Endothelial cell of hepatic sinusoid (primary cell): ENCODE data around the gene MPP4.

ENCODE experiments used
- in situ Hi-C: cut with HindIII; loops from 2 replicates; pipeline ENCODE4 v1.10.0; 2017; ENCODE audit warnings: low sequenced_read_pairs

The MPP4 gene

DNA sequence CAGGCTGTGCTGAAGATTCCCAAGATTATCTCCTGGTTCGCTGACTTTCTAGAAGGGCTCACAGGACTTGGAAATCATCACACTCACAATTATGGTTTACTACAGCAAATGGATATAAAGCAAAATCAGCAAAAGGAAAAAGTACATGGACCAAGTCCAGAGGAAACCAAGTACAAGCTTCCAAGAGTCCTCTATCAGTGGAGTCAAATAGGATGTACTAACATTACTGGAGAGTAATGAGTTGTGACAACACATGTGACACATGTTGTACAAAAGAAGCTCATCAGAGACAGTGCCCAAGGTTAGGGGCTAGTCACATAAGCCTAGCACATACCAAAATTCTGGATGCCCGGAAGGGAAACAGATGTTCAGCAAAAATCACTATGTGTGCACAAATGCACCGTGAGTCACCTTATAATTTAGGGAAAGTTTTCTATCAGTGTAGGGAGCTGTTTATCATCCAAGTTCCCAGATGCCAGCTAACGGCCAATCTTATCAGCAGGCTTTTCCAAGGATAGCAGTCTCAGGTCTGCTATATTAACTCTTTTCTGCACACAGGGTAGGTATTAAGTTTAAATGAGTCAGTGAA, 64.7 kb downstream of the MPP4 start:
- in situ Hi-C loops: no loop called here

DNA sequence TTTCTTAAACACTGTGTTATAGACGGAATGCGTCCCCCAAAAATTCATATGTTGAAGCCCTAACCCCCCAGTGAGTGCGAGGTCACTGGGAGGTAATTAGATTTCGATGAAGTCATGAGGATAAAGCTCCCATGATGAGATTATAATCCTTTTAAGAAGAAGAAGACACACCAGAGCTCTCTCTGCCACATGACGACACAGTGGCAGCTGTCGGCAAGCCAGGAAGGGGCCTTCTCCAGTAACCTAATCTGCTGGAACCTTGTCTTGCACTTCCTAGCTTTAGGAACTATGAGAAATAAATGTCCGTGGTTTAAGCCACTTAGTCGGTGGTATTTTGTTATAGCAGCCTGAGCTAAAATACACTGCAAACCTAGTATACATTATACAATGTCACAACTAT, 67.4 kb downstream of the MPP4 start:
- in situ Hi-C loops: no loop called here

DNA sequence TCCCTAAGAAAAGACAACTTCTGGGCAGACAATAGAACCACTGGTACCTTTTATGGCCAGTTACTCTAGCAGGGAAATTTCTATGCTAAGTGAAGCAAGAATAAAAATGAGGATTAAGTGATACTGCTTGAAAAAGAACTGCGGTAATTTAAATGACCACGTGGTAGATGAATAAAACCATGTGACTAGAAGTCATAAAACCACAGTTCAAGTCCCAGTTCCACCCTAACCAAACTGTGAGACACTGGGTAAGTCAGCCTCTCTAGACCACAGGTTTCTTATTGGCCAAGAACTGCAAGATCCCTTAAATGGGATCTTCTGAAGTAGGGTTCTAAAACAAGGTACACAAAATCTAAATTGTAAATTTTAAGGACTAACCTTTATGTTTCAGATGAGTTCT, 67.9 kb downstream of the MPP4 start:
- in situ Hi-C loops: no loop called here

DNA sequence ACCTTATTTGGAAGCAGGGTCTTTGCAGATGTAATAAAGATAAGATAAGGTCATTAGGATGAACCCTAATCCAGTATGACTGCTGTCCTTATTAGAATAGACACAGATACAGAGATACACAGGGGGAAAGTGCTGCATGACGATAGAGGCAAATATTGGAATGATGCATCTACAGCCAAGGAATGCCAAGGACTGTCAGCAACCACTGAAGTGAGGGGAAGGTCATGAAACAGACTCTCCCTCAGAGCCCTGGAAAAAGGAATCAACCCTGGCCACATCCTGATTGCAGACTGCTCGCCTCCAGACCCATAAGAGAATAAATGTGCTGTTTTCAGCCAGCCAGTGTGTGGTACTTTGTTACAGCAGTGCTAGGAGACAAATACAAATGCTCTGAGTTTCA, 69.9 kb downstream of the MPP4 start:
- in situ Hi-C loops: no loop called here

DNA sequence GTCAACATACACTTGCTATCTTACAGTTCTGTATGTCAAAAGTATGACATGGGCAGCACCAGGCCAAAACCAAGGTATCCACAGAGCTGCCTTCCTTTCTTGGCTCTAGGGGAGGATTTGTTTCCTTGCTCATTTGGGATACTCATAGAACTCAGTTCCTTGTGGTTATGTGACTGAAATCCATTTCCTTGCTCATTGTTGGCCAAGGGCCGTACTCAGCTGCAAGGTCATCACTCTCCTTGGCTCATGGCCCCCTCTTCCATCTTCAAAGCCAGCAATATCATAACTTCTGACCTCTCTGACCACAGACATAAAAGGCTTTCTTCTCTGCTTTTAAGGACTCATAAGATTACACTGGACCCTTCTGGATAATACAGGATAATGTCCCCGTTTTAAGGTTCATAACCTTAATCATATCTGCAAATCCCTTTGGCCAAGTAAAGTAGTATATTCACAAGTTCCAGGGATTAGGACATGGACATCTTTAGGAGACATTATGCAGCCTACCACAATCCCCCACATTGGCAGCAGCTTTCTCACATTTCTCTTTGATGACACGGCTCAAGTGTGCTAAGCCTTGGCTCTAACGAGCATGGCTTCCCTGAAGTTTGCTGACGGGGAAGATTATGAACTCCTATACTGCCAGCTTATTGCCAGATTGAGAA, 76.0 kb downstream of the MPP4 start:
- in situ Hi-C loops: no loop called here

DNA sequence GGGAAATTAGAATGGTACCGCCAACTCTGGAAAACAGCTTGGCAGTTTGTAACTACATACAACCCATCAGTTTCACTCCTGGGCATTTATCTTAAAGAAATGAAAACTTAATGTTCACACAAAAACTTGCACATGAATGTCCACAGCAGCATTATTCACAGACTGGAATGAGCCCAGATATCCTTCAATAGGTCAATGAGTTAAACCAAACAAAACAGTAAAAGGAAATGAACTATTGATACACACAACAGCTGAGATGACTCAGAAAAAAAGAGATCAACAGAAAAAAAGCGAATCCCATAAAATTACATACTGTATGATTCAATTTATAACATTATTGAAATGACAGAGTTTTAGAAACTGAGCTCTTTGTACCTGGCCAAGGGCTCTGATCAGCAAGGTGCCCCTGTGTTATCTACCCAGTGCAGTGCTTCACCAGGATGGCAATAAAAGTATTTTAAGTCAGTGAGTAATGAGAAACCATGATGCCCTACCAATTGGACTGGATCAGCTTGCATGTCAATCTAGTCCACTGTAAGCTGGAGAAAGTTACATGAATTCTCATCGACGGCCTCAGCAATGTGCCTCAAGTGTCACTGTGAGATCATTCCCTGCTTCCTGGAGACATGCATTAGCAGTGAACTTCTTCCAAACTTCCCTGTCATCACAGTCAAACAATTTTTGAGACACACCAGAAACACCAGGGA, 77.0 kb downstream of the MPP4 start:
- in situ Hi-C loops: no loop called here

DNA sequence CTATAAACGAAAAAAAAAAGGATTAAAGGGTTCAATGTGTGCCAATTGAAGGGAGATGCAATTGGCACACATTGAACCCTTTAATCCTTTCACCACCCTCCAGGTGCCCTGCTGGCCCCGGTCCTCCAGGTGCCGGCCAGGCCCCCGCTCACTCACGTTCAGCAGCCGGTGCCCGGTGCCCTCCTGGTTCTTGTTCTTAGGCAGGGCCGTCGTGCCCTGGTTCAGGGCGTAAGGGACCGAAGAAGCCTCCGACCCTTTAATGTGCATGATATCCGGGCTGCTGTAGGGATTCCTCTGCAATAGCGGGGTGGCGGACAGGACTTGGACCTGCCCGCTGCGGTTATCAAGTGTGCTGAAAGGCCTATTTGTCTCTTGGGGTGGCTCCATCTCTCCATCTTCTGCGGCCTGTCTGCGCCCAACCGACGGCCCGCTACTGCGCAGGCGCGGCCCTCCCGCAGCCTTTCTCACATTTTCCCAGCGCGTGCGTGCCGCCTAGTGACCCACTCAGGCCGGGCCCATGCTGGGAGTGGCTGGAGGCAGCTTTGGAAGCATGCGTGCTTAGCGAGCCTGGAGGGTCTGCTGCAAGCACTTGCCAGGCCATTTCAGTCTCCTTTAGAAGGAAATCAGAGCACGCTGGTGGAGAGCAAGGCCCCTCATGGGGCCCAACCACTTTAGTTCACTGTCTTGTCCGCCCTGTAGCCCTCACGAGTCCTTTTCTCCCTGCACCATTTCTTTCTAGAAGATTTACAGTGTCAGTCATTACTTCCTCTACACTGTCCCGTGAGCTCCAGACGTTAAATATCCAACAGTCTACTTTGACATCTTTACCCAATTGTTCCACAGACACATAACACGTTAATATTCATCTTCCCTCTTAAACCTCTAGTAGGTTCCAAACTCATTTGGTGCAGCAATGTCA, 79.4 kb downstream of the MPP4 start:
- in situ Hi-C loops: no loop called here

DNA sequence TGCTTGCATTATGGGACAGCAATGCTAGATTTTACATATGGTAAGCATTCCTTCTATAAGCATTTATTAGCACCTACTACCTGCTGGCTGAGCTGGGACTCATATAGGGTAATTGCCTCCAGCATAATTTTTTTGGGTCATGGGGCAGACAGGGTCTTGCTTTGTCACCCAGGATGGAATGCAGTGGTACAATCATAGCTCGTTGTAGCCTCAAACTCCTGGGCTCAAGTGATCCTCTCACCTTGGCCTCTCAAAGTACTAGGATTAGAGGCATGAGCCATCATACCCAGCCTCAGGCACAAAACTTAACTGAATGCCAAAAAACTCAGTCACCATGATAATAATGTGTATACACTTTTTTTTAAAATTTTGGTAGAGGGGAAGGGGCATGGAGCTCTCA, 90.4 kb downstream of the MPP4 start:
- in situ Hi-C loops: no loop called here

DNA sequence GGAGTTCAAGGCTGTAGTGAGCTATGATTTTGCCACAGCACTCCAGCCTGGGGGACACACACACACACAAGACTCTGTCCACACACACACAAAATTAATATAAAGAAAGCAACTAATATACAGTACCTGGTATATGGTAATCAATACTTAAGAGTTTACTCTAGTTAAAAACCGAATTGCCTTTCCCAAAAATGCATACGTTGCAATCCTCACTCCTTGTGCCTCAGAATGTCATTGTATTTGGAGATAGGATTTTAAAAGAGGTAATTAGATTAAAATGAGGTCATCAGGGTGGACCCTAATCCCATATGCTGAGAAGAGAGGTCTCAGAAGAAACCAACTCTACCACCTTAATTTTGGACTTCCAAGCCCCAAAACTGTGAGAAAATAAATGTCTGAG, 90.9 kb downstream of the MPP4 start:
- in situ Hi-C loops: no loop called here

DNA sequence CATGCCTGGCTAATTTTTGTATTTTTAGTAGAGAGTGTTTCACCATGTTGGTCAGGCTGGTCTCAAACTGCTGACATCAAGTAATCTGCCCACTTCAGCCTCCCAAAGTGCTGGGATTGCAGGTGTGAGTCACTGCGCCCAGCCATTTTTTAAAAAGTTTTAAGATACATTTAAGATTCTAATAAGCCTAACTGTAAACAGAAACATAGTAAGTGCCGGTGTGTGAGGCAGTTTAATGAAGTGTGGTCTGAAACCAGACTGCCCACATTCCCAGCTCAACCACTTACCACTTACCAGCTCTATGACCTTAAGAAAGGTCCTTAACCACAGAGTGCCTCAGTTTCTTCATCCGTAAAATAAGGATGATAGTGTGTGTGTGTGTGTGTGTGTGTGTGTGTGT, 97.5 kb downstream of the MPP4 start:
- in situ Hi-C loops: no loop called here

DNA sequence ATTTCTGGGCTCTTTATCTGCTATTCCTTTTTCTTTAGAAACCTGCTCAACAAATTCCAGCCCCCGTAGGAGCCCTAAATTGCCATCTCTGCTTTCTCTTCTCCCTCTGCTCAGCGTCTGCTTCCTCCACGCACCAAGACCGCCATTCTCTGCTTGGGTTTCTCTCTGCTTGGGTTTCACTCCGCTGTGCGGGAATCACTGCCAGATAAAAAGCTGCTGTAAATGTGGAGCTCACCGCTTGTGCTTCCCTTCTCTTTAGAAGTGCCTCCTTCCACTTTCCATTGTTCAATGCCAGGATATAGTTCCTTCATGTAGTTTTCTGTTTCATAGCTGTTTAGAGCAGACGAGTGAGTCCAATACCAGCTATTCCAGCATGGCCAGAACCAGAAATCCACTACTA, 101.0 kb downstream of the MPP4 start:
- in situ Hi-C loops: no loop called here
